Stimulated activated CD4-positive, alpha-beta T cell treated with anti-CD3 and anti-CD28 coated beads, Interleukin-4, amount 100 ng/mL, for 1 hour (primary cell): ENCODE data around the gene TAF6L.
"Not testable (repeated sequence)": the region's sequence is repeated elsewhere in the genome, so short reads cannot be mapped to it uniquely, and the experiment has no call there.

ENCODE experiments used
- DNase-seq: peaks from one replicate; pipeline ENCODE4 v3.0.0-alpha.2; 2020

The TAF6L gene, protein sequence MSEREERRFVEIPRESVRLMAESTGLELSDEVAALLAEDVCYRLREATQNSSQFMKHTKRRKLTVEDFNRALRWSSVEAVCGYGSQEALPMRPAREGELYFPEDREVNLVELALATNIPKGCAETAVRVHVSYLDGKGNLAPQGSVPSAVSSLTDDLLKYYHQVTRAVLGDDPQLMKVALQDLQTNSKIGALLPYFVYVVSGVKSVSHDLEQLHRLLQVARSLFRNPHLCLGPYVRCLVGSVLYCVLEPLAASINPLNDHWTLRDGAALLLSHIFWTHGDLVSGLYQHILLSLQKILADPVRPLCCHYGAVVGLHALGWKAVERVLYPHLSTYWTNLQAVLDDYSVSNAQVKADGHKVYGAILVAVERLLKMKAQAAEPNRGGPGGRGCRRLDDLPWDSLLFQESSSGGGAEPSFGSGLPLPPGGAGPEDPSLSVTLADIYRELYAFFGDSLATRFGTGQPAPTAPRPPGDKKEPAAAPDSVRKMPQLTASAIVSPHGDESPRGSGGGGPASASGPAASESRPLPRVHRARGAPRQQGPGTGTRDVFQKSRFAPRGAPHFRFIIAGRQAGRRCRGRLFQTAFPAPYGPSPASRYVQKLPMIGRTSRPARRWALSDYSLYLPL

DNA sequence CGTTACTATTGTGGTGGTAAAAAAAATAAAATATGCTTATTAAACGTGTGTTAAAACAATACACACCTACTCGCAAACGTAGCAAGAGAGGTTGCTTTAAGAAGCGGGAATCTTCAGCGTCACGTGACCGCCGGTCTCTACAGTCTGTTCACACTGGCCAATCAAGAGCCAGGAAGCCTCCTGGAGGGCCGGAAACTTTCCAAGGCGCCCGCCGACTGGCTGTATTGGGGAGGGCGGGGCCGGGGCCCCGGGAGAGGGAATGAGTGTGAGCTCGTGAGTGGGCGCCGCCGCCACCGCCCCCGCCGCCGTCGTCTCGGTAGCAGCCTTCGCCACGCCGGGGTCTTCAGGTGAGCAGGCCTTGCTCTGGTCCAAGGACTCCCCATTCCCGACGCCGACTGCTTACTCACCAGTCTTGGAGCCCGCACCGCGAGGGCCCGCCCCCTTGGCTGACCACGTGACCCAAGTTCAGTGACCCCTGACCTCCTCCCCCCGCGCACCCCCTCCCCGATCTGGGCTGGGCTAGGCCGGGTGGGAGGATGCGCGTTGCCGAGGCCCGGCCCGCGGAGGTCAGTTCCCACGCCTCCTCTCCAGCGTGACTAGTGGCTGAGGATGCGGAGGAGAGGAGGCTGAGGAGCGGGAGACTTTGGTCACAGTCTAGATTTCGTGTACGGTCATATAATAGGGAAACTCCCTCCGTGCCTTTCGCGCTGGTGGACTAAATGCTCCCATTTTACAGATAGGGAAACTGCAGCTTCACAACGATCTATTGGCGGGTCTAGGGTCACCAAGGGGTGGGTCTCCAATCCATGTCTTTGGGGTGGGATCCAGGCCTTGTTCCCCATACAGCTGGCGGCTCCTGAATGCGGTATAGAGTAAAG is at the start of gene TAF6L:
TAF6L (plus strand) TSS at position 253 of the 878 bp plus-strand sequence. CDS start 4,388 bp downstream, outside the sequence.
- peak; percentile 91 for DNase-seq

DNA sequence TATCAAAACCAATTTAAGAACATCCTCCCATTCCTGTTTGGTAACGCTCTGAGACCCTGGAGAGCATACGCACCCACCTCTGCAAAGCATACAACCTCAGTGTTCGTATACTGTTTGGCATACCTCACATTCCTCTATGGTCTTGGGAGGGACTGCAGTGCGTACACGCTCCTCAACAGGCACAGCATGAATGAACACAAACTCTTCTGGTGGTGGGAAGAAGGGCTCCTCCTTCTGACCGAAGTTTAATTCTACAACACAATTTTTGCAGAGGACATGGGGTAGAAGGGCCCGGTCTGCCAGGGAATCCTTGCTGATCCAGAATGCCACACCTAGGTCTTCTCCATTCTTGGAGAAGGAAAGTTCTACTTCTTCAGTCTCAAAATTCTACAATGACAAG is 49.2 kb upstream of the TAF6L start:
- no peak for DNase-seq

DNA sequence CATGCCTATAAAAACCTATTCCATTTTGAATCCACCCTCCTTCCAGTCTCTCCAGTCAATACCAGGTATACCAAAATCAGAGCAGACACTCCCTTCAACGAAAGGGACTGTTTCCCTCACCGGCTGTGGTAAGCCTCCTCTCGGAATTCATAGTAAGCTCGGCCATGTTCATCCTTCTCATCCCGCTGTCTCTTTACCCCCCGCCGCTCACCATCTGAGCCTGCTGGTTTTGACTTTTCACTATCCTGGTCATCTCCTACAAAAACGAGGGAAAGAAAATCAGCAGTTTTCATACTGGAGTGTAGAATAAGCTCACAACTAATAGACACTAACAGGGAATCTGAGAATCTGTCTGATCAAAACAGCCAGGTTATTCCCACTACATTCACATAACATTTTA is 47.0 kb upstream of the TAF6L start:
- no peak for DNase-seq

DNA sequence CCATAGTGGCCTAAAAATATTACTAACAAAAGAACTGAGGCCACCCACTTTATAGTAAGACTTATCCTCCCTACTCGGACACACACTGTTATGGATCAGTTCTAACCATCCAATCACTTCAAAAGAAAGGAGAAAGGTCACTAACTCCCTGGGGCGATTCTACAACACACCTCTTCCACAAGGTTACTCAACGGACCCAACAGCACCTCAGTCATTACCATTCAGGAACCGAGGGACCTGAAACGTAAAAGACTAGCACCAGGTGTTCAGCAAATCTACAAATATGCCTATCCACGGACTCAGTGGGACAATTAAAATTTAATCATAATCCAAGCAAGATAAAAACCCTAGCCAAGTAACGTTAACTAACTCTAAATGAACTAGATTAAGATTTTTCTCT is 45.5 kb upstream of the TAF6L start:
- DNase-seq, result no peak

DNA sequence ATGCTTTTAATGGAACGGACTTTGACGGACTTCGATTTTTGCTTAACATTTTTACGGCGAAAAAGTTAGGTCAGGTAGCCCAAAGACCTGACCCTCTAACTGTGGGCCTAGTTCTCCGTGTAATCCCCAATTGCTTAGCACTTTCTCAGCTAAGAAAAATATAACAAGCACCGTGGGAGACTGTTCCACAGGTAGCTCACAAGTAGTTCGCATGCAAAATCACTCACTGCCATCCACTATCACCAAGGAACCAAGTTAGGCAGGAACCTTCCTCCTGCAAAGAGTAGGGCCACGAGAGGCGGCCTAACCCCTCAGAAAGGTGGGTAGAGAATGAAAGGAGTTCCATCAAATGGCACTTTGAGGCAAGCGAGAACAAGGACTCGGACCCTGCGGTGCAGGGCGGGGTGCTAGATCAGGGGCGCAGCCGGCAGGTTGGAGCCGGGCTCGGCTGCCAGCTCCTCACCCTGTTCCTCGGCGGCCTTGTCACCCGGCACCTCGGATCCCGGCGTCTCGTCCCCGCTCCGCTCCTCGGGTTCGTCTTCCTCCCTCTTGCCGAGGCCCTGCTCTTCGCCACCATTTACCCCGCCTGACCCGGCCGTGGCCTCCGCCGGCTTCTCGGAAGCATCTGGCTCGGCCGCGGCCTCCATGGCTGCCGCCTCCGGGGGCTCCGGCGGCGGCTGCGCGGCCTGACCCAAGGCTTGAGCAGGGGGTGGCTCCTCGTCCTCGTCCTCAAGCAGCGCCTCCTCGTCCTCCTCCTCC is 44.9 kb upstream of the TAF6L start:
- peak; percentile 36 for DNase-seq

DNA sequence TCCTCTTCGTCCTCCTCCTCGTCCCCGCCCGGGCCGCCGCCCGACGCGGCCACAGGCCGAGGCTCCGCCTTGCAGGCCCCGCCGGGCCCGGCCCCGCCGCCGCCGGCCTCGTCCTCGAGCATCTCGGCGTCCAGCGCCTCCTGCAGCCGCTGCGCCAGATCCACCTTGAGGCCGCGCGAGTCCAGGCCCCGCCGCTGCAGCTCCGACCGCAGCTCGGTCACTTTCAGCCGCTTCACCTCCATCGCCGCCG is 44.4 kb upstream of the TAF6L start:
- no peak for DNase-seq

DNA sequence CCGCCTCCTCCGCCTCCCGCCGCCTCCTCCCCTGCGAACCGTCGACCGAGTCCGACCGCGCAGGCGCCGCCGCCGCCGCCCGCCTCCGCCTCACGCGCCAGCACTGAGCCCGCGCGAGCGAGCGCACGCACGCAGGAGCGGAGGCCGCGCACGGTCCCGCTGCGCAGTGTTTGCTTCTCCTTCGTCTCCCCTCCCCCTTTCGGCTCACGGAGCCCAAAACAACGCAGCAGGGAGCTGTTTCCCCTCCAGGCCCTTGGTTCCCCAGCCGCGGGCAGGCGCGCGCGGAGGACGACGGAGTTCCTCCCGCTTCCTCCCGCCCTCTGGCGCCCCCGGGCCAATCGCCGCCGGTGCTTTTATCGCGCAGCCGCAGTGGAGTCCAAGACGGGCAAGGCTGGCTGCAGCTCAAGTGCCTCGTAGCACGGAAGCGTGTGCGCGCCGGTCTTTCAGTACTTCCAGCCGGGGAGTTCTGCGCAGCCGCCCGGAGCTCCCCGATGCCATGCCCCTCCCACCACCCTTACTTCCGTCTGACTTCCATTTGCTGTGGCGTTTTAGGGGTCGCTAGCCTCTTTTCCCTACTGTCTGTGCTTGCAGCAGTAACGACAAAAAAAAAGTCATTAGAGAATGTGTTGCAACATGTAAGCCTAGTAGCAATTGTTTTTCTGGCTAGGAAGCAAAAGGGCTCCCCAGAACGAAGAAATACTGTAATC is 43.9 kb upstream of the TAF6L start, which contains the start of gene HNRNPUL2:
HNRNPUL2 (minus strand) TSS at position 293 of the 707 bp plus-strand sequence. CDS start 301 bp downstream, outside the sequence.
- DNase-seq, result peak; percentile 98

DNA sequence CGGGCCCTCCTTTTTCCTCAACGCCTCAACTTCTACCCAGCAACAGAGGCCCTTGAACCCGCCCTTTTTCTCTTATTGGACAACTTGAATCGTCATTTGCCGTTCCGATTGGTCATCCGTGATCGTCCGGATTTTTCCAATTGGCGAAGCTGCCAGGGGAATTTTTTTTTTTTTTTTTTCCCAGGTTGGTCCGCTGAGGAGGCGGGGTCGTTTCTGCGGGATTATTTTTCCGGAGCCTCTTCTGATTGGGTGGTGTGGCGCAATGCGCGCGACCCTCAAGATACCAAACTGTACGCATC is 43.4 kb upstream of the TAF6L start:
- DNase-seq, result peak; percentile 68

DNA sequence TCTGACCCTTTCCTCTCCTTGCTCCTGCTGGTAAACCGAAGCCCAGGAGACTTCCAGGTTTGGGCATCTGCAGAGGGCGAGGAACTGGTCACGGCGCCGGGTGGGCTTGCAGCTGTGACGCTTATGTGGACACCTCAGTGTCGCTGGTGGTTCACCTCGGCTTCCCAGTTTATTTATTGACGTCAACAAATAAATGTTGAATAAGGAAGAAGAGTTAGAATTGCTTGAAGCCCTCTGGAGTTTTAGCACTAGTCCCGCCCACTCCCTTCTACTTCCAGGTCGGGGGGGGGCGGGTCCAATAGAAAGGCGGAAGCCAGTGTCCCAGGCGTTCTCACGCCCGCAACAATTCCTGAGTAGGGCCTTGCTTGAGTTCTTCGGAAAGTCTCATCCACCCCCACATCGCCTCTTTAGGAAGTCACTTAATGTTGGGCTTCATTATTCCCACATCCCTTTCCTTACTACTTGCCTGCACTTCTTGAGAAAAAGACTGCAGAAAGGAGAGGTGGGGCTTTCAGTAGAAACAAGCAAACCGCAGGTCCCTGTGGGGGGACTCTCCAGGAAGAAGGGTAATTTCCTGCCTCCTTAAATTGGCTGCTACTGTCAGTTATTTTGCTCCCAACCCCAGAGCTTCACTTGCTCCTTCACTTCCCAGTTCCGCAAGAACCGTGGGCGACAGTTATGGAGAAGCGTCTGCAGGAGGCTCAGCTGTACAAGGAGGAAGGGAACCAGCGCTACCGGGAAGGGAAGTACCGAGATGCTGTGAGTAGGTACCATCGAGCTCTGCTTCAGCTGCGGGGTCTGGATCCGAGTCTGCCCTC is 42.8 kb upstream of the TAF6L start, which contains the start of gene TTC9C:
TTC9C (plus strand) TSS at position 316 of the 818 bp plus-strand sequence; CDS start at position 679, 363 bp downstream.
- DNase-seq, result peak; percentile 82

DNA sequence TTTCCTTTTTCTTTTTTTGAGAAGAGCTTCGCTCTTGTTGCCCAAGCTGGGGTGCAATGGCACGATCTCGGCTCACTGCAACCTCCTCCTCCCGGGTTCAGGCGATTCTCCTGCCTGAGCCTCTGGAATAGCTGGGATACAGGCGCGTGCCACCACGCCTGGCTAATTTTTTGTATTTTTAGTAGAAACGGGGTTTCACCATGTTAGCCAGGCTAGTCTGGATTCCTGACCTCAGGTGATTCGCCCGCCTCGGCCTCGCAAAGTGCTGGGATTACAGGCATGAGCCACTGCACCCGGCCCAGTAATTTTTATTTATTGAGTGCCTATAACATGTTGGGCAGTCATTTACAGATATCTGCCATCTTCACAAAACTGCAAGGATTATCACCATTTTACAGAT is 41.1 kb upstream of the TAF6L start:
- not testable (repeated sequence) for DNase-seq

DNA sequence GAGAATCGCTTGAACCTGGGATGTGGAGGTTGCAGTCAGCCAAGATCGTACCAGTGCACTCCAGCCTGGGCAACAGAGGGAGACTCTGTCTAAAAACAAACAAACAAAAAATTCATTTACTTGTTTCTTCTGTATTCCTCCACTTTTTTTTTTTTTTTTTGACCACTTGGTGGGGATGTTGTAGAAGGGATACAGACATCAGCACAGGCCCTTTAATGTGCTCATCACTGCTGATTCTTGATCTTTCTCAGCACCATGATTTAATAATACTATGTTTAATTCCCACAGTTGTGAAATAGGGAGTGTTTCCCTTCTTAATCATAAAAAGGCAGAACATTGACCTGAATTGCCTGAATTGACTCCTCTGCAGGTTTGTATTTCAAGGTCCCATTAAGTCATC is 38.4 kb upstream of the TAF6L start:
- DNase-seq, result no peak

DNA sequence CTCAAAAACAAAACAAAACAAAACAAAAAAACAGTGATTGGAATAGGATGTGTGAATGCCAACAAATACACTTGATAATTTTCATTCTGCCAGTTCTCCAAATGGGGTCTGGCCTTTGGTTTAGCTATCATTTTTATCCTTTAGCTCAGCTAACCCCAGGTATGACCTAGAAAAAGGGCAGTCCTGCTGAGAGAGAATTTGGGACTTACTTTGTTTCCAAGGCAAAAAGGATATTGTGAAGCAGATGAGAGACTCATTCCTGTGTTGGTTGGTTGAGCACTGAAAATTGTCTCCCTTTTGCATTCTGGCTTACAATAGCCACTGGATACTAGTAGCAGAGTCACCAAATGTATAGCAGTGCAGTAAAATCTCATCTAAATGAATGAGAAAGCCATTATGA is 34.0 kb upstream of the TAF6L start:
- no peak for DNase-seq

DNA sequence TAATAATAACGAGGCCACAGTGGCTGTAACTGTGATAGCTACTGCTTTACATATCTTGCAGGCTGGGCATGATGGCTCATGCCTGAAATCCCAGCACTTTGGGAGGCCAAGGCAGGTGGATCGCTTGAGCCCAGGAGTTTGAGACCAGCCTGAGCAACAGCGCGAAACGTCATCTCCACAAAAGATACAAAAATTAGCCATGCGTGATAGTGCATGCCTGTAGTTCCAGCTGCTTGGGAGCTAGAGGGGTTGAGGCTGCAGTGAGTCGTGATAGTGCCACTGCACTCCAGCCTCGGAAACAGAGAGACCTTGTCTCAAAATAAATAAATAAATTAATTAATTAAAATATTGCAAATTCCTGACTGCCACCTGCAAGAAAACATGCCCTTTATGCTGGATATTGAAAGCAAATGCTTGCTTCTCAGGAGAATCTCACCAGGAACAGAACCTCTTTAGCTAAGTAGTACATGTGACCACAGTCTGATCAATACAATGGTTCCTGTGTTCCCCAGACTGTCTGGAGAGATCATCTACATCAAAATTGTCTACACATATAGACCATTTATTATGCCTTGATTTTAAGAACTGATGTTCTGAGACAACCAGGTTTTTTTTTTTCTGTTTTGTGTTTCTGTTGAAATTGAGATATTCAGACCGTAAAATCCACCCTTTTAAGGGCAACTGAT is 23.6 kb upstream of the TAF6L start:
- no peak for DNase-seq

DNA sequence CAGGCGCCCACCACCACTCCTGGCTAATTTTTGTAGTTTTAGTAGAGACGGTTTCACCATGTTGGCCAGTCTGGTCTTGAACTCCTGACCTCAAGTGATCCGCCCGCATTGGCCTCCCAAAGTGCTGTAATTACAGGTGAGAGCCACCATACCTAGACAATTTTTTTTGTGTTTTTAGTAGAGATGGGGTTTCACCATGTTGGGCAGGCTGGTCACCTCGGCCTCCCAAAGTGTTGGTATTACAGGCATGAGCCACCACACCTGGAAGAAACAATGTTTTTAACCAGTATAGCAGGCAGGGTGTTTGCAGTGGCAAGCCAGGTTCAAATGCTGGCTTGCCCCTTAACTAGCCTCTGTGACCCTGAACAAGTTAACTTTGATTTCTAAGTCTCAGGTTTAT is 21.3 kb upstream of the TAF6L start:
- DNase-seq, result not testable (repeated sequence)

DNA sequence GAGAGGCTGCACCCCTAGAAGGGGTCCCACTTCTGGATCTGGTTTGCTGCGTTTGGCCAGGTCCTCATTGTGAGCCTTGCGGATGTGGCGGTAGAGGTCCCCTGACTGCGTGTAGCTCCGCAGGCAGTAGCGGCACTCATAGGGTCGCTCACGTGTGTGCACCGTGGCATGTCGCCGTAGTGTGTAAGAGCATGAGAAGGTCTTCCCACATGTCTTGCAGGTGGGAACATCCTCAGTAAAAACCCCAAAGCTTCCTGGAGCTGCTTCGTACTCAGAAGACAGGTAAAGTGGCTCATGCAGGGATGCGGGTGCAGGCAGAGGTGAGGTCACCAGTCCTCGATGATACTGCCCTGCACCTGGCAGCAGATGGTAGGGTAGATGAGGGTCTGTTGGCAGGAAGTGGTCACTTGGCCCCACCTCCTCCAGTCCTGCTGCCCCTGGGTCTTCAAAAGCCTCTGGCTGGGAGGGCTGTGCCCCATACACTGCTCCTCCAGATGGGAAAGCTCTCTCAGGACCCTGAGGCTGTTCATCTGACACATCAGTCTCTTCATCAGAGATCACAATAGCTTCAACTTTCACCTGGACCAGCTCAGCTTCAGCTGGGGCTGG is 18.9 kb upstream of the TAF6L start:
- DNase-seq, result no peak

DNA sequence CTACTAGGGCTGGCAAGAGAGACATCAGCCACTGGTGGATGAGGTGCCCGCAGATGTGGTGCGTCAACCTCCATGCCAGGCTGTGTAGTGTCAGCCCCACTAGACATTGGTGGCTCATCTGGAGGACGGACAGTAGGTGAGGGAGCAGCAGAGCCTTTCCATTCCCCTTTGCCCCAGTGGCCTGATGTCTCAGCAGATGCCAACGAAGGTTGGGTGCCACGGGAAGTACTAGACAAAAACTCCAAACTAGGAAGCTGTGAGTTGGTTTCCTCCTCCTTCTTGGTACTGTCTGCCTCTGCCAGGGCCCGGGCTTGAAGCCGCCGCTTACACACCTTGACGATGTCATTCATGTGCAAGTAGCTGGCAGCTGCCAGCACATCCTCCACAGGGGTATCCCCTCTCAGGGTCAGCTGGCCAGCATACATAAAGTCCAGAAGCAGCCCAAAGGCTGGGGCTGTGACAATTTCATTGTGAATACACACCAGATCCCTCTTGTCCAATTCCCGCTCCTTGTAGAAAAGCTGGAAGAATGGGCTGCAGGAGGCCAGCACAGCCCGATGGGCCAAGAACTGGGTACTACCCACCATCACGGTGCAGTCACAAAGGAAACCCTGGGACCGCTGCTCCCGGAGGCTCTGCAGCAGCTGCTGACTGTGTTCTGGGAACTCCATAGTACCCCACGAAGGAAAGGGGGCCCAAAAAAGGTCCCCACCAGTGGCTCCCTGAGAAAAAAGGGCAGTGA is 18.0 kb upstream of the TAF6L start:
- DNase-seq, result no peak

DNA sequence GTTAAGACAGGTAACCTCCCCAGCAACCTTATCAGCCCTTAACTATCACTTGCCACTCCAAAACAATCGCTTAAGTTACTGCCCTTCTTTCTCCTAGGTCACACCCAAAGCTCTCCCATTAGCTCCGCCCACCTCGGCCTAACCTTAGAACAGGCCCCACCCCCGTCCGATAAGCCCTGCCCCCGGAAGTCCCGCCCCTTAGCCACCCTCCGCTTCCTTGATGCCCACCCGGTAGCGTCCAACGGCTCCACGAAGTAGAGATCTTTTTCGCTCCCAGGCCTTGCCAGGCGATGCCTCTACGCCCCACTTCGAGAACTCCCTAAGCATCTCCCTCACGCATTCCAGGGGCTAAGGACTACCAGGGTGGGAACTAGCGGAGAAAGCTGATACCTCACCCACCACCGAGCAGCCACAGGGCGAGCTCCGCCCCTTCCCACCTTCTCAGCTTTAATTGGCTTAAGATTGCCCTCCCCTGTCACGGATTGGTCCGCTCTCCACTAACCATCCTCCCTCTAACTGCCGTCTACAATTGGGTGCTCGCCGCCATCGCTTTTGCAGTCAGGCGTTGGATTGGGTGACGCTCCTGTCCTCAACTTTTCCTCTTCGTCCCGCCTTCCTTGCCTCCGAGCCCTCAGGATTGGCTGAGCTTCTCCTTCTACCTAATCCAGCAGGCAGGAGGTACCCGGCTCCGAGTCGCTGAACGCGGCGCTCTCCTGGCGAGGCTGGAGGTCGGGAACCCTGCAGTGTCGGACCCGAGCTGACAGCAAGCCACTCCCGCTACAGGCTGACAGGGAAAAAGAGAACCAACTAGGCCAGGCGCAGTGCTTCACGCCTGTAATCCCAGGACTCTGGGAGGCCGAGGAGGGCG is 17.2 kb upstream of the TAF6L start, which contains the start of gene ZBTB3:
ZBTB3 (minus strand) TSS at position 425 of the 868 bp plus-strand sequence. CDS start 496 bp downstream, outside the sequence.
- peak; percentile 94 for DNase-seq

DNA sequence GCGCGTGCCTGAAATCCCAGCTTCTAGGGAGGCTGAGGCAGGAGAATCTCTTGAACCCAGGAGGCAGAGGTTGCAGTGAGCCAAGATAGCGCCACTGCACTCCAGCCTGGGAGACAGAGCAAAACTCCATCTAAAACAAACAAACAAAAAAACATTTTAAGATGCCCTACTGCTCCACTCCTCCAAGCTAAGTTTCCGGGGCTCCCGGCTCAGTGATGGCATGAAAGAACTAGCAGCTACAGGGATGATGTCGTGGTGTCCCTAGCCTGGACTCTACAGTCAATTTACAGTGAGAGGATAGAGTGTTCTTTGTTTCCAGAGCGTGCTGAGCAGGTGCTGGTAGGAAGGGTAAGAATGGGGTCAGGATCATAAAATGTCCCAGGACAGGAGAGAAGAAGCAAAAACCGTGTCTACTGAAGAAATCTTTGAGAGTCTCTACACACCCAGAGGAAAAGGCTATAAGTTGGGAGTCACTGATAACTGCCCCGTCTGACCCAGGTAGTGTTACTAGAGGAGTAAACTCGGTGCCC is 16.0 kb upstream of the TAF6L start:
- DNase-seq, result no peak
